Skeletal muscle satellite cell (primary cell): ENCODE results near the gene ME2. TPM values are rescaled to one million over a fixed set of nuclear protein-coding genes. Genes with fewer than 3 reads are reported as not detected.
"Not testable (repeated sequence)": the region's sequence is repeated elsewhere in the genome, so short reads cannot be mapped to it uniquely, and the experiment has no call there.

Experiments used
- H3K27me3 ChIP-seq: 2 replicates; pipeline ENCODE4 v1.7.0; 2013; ENCODE audit warnings: low read length; ENCODE audit not compliant: control insufficient read depth, insufficient read depth
- H3K36me3 ChIP-seq: 2 replicates; pipeline ENCODE4 v1.7.0; 2013; ENCODE audit warnings: mild to moderate bottlenecking, control low read depth, low read length; ENCODE audit not compliant: insufficient read depth
- H3K4me1 ChIP-seq: 2 replicates; pipeline ENCODE4 v1.7.0; 2013; ENCODE audit warnings: low read length; ENCODE audit not compliant: control insufficient read depth, insufficient read depth
- H3K4me2 ChIP-seq: 2 replicates; pipeline ENCODE4 v1.7.0; 2013; ENCODE audit warnings: mild to moderate bottlenecking, low read length
- H3K4me3 ChIP-seq: 2 replicates; pipeline ENCODE4 v1.7.0; 2013; ENCODE audit warnings: low read length
- H3K9ac ChIP-seq: 2 replicates; pipeline ENCODE4 v1.7.0; 2013; ENCODE audit warnings: mild to moderate bottlenecking, low read depth, low read length, moderate library complexity
- H3K9me3 ChIP-seq: replicated peaks from 2 replicates; pipeline ENCODE4 v1.7.0; 2013; ENCODE audit warnings: mild to moderate bottlenecking, control low read depth, low read length
- total RNA-seq: library from RNA; depleted of rRNA; stranded (reverse); fragments of >200 nt; gene quantifications from 2 replicates; pipeline ENCODE4 v1.2.3, GENCODE V29; 2012; rRNA removed

The ME2 gene
- total RNA-seq: 40.4 and 57.0 TPM in 2 replicates

DNA sequence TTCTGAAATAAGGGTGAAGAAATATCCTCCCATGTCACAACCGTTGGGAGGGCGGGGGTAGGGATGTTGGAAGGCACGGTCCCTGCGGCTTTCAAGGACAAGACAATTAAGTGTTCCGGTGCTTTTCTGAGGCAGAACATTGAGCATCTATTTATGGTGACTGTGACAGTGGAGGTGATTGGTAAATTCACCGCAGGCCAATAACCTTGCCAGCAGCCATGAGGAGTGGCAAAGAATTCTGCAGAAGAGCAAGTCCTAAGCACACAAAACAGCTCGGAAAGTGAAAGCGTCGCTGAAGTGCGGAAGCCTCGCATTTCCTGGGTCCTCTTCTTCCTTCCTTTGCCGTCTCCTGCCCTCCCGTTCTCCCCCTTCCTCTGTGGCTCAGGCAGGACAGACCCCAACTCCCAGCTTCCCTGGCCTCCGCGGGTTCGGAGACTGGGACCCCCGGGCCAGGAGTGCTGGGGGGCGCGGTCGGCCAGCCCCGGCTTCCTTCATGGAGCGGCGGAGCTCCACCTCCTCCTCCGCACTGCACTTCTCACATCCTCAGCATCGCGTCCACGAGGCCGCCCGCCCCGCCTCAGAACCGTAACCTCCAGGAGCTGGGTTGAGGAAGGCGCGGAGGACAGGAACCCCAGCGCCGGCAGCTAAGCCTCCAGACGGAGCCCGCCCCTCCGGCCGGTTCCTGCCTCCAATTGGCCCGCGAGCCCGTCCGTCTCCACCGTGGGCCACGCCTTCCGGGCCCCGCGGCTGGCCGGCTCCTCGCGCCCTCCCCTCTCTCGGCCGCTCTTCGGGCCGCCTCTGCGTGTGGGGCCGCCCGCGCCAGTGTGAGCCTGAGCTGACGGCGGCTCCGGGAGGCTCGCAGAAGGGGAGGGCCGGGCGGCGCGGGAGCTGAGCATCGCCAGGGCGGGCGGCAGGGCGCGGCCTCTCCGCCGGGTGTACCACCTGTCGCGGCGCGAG is at the start of gene ME2:
Gene ME2 (plus strand): TSS at position 774 of the 957 bp plus-strand sequence. CDS start 16,703 bp downstream, outside the sequence.
- peaks cover 9% of the 10 kb centered on the region for H3K4me1 ChIP-seq

DNA sequence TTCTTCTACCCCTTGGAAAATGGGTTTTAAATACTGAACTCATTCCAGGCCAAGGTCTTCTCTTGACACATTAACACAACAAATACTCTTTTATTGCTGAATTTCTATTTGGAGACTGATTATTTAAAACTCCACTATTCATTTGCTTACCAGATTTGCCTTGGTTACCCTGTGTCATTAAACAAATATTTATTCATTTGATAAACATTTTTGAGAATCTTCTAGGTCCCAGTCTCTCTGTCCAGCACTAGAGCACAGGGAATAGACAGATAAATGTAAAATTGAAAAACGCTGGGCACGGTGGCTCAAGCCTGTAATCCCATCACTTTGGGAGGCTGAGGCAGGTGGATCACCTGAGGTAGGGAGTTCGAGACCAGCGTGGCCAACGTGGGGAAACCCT is 49.3 kb upstream of the ME2 start:
- Histone ChIP-seq H3K9me3 (no peaks in the 10 kb centered on the region), H3K27me3 (peaks cover 15% of the 10 kb centered on the region), H3K36me3 (no peaks in the 10 kb centered on the region), H3K4me2 (no peak overlapping the region), H3K9ac (no peak overlapping the region), H3K4me1 (no peaks in the 10 kb centered on the region), H3K4me3 (no peak overlapping the region)

More for the DNA sequence above, at the start of gene ME2:
- H3K27me3 ChIP-seq: peaks cover 2% of the 10 kb centered on the region
- H3K4me2 ChIP-seq: peak within 1 kb of the TSS; percentile 82
- H3K36me3 ChIP-seq: no peaks in the 10 kb centered on the region
- peak within 1 kb of the TSS; percentile 88 for H3K9ac ChIP-seq
- H3K9me3 ChIP-seq: no peaks in the 10 kb centered on the region
- peak within 1 kb of the TSS; percentile 97 for H3K4me3 ChIP-seq

- H3K36me3 ChIP-seq: no peaks in the 10 kb centered on the region
- H3K4me2 ChIP-seq: no peak overlapping the region
- peaks cover 19% of the 10 kb centered on the region for H3K27me3 ChIP-seq
- H3K9ac ChIP-seq: no peak overlapping the region
- H3K4me3 ChIP-seq: no peak overlapping the region
- no peaks in the 10 kb centered on the region for H3K9me3 ChIP-seq
- no peaks in the 10 kb centered on the region for H3K4me1 ChIP-seq
These were observed 48.4 kb upstream of the ME2 start for GRCh38 chr18:50830544-50830943.

GRCh38 chr18:50832754-50833153 is 46.2 kb upstream of the ME2 start:
- Histone ChIP-seq H3K9ac (no peak overlapping the region), H3K36me3 (no peaks in the 10 kb centered on the region), H3K27me3 (peaks cover 18% of the 10 kb centered on the region), H3K4me1 (peaks cover 5% of the 10 kb centered on the region), H3K4me3 (no peak overlapping the region), H3K9me3 (no peaks in the 10 kb centered on the region), H3K4me2 (no peak overlapping the region)

DNA sequence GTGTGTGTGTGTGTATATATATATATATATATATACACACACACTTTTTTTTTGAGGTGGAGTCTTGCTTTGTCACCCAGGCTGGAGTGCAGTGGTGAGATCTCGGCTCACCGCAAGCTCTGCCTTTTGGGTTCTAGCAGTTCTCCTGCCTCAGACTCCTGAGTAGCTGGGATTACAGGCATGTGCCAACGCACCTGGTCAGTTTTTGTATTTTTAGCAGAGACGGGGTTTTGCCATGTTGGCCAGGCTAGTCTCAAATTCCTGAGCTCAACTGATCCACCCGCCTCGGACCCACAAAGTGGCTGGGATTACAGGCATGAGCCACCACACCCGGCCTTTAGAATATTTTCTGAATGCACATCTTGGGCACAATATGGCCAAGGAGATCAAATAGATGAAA is 45.4 kb upstream of the ME2 start:
- H3K4me2 ChIP-seq, H3K9ac ChIP-seq, H3K4me1 ChIP-seq, H3K36me3 ChIP-seq, H3K9me3 ChIP-seq, H3K4me3 ChIP-seq: not testable (repeated sequence)
- H3K27me3 ChIP-seq: peaks cover 16% of the 10 kb centered on the region

- Histone ChIP-seq H3K4me3 (no peak overlapping the region), H3K9ac (no peak overlapping the region), H3K4me2 (peak overlapping the region; percentile 47)
These were observed 42.4 kb upstream of the ME2 start for GRCh38 chr18:50836521-50836957.

GRCh38 chr18:50839341-50839740 is 39.6 kb upstream of the ME2 start:
- Histone ChIP-seq H3K4me3 (no peak overlapping the region), H3K4me2 (no peak overlapping the region)

More at GRCh38 chr18:50836521-50836957, 42.4 kb upstream of the ME2 start:
- Histone ChIP-seq H3K4me1 (peaks cover 5% of the 10 kb centered on the region), H3K9me3 (no peaks in the 10 kb centered on the region), H3K36me3 (no peaks in the 10 kb centered on the region), H3K27me3 (peaks cover 24% of the 10 kb centered on the region)

DNA sequence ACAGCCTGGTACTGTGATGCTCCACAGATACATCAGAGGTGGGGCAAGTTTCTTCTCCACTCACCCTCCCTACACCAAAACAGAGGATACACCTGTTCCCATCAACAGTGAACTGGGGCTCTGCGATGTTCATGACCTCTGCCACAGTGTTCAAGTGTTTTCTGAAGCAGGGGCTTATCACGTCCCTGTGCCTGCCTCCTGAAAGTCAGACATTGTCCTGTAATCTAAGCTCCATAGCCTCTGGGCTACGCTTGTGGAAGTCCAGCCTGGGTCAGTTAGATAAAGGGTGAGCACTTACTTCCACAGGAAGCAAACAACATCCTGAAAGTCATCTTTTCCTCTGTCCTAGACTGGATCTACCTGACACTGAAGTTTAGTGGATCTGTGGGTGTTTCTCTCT is 38.9 kb upstream of the ME2 start:
- Histone ChIP-seq H3K4me2 (no peak overlapping the region), H3K9ac (no peak overlapping the region), H3K4me3 (no peak overlapping the region), H3K27me3 (peaks cover 28% of the 10 kb centered on the region), H3K9me3 (no peaks in the 10 kb centered on the region), H3K36me3 (no peaks in the 10 kb centered on the region), H3K4me1 (peaks cover 5% of the 10 kb centered on the region)

More at GRCh38 chr18:50839341-50839740, 39.6 kb upstream of the ME2 start:
- Histone ChIP-seq H3K27me3 (peaks cover 31% of the 10 kb centered on the region), H3K9ac (no peak overlapping the region), H3K36me3 (no peaks in the 10 kb centered on the region), H3K9me3 (no peaks in the 10 kb centered on the region), H3K4me1 (peaks cover 5% of the 10 kb centered on the region)

GRCh38 chr18:50842846-50843245 is 36.1 kb upstream of the ME2 start:
- no peaks in the 10 kb centered on the region for H3K36me3 ChIP-seq
- no peak overlapping the region for H3K4me2 ChIP-seq
- no peaks in the 10 kb centered on the region for H3K4me1 ChIP-seq
- H3K9ac ChIP-seq: no peak overlapping the region
- no peak overlapping the region for H3K4me3 ChIP-seq
- peaks cover 25% of the 10 kb centered on the region for H3K27me3 ChIP-seq
- H3K9me3 ChIP-seq: no peaks in the 10 kb centered on the region

DNA sequence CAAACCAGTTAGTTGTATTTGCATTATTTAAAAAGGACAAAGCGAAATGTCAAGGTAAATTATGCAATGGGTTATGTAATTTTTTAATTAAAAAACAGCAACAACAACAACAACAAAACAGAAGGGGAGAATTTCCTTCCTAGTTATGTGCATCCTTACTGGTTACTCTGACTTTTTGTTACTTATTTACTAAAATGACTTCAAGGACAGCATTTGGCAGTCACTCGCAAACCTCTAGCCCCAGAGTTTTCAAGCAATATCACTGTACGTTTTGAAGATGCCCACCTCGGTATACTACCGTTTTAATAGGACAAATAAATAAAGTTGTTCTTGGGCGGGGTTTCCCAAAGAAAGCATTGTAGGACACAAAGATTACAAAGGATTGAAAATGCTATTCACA is 34.4 kb upstream of the ME2 start:
- Histone ChIP-seq H3K4me1 (no peaks in the 10 kb centered on the region), H3K9me3 (no peaks in the 10 kb centered on the region), H3K4me2 (no peak overlapping the region), H3K4me3 (no peak overlapping the region), H3K9ac (no peak overlapping the region), H3K36me3 (no peaks in the 10 kb centered on the region), H3K27me3 (peaks cover 21% of the 10 kb centered on the region)

GRCh38 chr18:50844960-50845359 is 34.0 kb upstream of the ME2 start:
- no peaks in the 10 kb centered on the region for H3K36me3 ChIP-seq
- H3K4me1 ChIP-seq: no peaks in the 10 kb centered on the region
- H3K4me3 ChIP-seq: no peak overlapping the region
- H3K27me3 ChIP-seq: peaks cover 18% of the 10 kb centered on the region
- H3K4me2 ChIP-seq: no peak overlapping the region
- H3K9me3 ChIP-seq: no peaks in the 10 kb centered on the region
- no peak overlapping the region for H3K9ac ChIP-seq

DNA sequence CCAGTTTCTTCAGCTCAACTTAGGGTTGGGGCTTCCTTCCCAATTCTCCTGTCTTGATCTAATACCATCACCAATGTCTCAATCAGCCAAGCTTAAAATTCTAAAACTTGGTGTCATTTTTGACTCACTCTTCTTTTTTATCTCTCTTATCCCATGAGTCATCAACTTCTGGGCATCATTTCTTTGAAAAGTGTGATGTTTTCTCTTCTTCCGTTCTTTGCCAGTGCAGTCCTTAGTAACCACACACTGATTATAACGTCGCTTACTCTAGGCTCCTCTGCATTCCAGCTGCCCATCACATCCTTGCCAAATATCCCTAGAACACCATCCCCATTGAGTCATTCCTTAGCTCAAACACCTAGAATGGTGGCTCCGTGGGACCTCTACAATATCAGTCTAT is 31.7 kb upstream of the ME2 start:
- no peaks in the 10 kb centered on the region for H3K9me3 ChIP-seq
- H3K4me1 ChIP-seq: no peaks in the 10 kb centered on the region
- H3K27me3 ChIP-seq: peaks cover 4% of the 10 kb centered on the region
- no peaks in the 10 kb centered on the region for H3K36me3 ChIP-seq
- no peak overlapping the region for H3K4me2 ChIP-seq
- no peak overlapping the region for H3K9ac ChIP-seq
- H3K4me3 ChIP-seq: no peak overlapping the region
